Subcutaneous adipose tissue (tissue), 4 donors: Measurements from ENCODE around the gene BAG2. TPM values are rescaled to one million over a fixed set of nuclear protein-coding genes. Genes with fewer than 3 reads are reported as not detected.

Experiments used
- total RNA-seq, 4 donors: library from RNA; depleted of rRNA; stranded (reverse); fragments of >200 nt; gene quantifications; one replicate each; pipeline ENCODE4 v1.1.0, GENCODE V29; 2016
- TF ChIP-seq, protein P1 (sequence below): fragments of 450-650 bp; IDR thresholded peaks from one replicate; pipeline ENCODE4 v1.5.1; 2016; ENCODE audit warnings: low read depth, mild to moderate bottlenecking, control low read depth, antibody characterized with exemption, moderate library complexity

Gene BAG2
- total RNA-seq, 4 donors from 2014 or later, result 3.0 to 5.9 (median 3.8) TPM

DNA sequence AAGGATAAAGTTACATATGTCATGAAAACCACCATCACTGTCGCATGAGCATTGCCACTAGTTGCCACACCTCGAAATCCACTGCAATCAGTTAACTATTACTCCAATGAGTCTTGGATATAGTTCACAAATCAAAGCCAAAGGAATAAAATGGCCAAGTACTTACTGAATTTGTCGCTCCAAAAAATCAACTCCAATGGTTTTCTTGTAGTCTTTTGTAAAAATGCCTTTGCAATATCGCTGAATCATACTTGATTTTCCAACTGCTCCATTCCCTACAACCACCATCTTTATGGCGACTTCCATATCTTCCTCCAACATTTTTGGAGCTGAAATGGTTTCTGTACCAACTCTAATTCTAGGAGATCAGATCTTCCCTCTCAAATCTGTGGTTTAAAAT lies 37.9 kb downstream of the BAG2 start:
- TF ChIP-seq, protein P1, sequence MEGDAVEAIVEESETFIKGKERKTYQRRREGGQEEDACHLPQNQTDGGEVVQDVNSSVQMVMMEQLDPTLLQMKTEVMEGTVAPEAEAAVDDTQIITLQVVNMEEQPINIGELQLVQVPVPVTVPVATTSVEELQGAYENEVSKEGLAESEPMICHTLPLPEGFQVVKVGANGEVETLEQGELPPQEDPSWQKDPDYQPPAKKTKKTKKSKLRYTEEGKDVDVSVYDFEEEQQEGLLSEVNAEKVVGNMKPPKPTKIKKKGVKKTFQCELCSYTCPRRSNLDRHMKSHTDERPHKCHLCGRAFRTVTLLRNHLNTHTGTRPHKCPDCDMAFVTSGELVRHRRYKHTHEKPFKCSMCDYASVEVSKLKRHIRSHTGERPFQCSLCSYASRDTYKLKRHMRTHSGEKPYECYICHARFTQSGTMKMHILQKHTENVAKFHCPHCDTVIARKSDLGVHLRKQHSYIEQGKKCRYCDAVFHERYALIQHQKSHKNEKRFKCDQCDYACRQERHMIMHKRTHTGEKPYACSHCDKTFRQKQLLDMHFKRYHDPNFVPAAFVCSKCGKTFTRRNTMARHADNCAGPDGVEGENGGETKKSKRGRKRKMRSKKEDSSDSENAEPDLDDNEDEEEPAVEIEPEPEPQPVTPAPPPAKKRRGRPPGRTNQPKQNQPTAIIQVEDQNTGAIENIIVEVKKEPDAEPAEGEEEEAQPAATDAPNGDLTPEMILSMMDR, result no peak

DNA sequence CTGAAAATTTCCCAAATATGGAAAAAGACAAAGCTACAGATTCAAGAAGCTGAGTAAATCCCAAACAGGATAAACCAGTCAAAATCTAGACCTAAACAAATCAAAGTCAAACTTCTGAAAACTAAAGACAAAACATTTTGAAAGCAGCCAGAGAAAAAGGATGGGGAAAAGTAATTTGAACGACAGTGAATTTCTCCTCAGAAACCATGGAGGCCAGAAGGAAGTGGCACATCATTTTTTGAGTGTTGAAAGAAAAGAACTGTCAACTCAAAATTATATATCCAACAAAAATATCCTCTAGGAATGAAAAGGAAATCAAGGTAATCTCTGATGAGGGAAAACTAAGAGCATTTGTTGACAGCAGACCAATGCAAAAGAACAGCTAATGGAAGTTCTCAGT lies 43.1 kb downstream of the BAG2 start:
- TF ChIP-seq, protein P1, result no peak

DNA sequence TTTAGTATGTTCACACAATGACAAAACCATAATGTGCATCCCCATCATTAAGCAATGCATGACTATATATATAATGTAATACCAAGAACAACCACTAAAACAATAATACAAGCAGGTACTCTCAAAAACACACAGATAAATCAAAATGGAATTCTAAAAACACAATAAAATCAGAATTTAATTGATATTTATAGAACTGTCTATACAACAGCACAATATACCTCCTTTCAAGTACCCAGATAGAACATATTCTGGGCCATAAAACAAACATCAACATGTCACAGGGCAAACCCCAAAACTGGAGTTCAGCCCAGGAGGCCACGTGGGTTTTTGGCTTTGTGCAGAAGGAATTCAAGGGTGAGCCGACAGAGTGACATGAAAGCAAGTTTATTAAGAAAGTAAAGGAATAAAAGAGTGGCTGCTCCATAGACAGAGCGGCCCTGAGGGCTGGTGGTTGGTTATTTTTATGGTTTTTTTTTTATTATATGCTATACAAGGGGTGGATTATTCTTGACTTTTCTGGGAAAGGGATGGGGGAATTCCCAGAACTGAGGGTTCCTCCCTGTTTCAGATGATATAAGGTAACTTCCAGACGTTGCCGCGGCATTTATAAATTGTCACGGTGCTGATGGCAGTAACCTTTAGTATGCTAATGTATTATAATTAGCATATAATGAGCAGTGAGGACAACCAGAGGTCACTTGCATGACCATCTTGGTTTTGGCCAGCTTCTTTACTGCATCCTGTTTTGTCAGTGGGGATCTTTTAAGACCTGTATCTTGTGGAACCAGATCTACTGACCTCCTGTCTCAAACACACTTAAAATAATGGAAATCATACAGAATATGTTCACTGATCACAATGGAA lies 44.3 kb downstream of the BAG2 start:
- TF ChIP-seq, protein P1, result no peak

DNA sequence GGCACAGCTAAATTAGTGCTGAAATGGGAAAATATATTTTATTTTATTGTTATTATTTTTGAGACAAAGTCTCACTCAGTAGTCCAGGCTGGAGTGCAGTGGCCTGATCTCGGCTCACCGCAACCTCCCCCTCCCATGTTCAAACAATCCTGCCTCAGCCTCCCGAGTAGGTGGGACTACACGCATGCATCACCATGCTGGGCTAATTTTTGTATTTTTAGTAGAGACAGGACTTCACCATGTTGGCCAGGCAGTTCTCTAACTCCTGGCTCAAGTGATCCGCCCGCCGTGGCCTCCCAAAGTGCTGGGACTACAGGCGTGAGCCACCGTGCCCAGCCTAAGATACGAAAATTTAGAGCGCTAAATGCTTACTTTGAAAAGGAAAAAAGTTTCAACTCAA lies 45.1 kb downstream of the BAG2 start:
- TF ChIP-seq, protein P1, result no peak

DNA sequence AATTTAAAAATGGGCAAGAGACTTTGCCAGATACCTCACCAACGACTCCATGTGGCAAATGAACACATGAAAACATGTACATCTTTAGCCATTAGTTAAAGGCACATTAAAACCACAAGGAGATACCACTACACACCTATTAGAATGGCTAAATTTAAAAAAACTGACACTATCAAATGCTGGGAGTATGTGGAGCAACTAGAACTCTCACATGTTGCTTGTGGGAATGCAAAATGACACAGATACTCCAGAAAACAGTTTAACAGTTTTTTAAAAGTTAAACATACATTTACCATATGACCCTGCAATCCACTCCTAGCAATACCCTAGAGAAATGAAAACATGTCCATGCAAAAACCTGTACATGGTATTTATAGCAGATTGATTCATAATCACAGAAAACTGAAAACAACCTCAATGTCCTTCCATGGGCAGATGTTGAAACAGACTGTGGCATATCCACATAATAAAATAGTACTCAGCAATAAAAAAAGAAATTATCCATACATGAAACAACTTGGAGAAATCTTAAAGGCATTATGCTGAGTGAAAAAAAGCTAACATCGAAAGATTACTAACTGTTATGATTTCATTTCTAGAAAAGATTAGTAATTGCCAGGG lies 48.1 kb downstream of the BAG2 start:
- TF ChIP-seq, protein P1, result no peak

DNA sequence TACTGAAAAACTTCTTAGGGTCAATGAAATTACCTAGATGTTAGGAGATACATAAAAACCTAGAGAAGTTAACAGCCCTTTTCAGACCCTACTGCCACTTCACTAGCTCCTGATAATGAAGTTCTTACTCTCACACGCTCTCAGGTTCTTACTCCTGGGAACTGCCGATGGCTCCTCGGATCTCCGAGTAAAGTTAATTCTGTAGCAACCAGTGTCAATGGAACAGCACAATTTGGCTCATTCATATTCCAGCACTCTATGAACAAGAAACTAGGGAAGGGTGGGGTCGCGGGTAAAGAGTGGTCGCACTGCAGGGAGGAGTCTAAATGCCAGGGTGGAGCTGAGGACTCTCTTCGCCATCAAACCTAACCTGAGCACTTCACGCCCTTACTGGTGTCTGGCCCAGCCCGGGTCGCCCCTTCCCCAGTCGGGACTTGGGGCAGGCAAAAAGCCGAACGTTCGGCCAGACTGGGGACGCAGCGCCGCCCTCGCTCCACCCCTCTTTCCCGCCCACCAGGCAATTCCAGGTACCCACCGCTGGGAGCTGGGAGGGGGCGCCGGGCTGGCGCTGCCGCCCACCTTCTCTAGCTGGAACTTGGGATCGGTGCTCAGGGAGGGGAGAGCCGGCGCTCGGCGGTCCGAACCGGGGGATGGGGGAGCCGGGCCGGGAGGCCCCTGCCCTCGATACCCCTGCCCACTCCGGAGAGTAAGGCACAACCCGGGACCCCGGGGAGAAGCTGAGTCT lies 49.2 kb downstream of the BAG2 start:
- TF ChIP-seq, protein P1, result no peak
